T-helper 1 cell treated with Interleukin-12 subunit alpha and Interleukin-12 subunit beta and Interleukin-4 antibody, amounts not matched to agents 30 μg/mL and 1 μg/mL, for 36 hours (primary cell): Measurements from ENCODE around the gene GFPT2.
A peak's percentile ranks its signal among the peaks of the same experiment; 100 is the strongest.

Source experiments
- H3K27ac Mint-ChIP-seq: one replicate; pipeline ENCODE4 v1.8.0; 2021; ENCODE audit warnings: mild to moderate bottlenecking, mixed read lengths
- H3K27me3 Mint-ChIP-seq: one replicate; pipeline ENCODE4 v1.8.0; 2021; ENCODE audit warnings: low read depth, mixed read lengths
- H3K36me3 Mint-ChIP-seq: one replicate; pipeline ENCODE4 v1.8.0; 2021; ENCODE audit warnings: low read depth, mixed read lengths
- H3K4me1 Mint-ChIP-seq: one replicate; pipeline ENCODE4 v1.8.0; 2021; ENCODE audit warnings: low read depth, mixed read lengths
- H3K4me3 Mint-ChIP-seq: one replicate; pipeline ENCODE4 v1.8.0; 2021; ENCODE audit warnings: mild to moderate bottlenecking, moderate library complexity, mixed read lengths
- H3K9me3 Mint-ChIP-seq: one replicate; pipeline ENCODE4 v1.8.0; 2021; ENCODE audit warnings: mixed read lengths

The GFPT2 gene

DNA sequence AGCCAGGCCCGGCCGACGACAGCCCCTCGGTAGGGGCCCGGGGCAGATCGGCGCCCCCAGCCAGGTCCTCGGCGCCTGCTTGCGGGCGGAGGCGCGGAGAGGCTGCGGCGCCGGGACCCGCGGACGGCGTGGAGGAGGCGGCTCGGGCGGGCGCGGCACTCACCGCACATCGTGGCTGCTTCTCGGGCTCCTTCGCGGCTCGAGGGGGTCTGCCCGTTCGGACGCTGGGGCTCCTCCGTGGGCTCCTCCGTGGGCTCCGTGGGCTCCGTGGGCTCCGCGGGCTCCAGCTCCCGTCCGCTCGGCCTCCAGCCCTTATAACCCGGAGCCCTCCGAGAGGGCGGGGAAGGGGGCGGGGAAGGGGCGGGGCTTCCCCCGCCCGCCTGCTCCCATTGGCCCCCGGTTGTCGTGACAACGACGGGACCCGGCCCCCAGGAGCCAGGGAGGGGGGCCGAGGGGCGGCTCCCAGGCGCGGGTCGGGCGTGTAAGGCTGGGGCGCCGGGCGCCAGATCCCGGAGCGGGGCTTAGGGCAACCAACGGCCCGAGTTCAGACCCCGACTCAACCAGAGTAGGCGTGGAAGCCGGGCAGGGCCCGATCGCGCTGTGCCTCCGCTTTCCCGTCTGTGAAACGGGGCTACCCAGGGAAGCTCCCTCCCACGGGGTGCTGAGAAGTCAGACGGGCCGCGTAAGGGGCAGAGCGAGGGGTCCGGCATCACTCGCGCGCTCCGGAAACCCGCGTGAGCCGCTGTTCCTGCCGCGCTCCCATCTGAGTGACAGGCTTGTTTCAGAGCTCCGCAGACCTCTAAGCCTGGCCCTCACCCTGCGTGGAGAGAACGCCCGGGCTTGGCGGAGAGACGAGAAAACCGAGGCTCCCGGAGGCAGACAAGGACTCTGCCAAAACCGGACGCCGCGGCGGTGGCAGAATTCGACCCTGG lies at the start of gene GFPT2:
TSS of gene GFPT2 (minus strand) at position 289 of the 932 bp plus-strand sequence. CDS start at position 170, 119 bp downstream.
- H3K9me3 Mint-ChIP-seq: no peaks in the 10 kb centered on the region
- H3K27me3 Mint-ChIP-seq: peaks cover 59% of the 10 kb centered on the region
- H3K4me1 Mint-ChIP-seq: no peaks in the 10 kb centered on the region
- no peaks in the 10 kb centered on the region for H3K36me3 Mint-ChIP-seq
- no peak within 1 kb of the TSS for H3K27ac Mint-ChIP-seq
- H3K4me3 Mint-ChIP-seq: peak within 1 kb of the TSS; percentile 67

DNA sequence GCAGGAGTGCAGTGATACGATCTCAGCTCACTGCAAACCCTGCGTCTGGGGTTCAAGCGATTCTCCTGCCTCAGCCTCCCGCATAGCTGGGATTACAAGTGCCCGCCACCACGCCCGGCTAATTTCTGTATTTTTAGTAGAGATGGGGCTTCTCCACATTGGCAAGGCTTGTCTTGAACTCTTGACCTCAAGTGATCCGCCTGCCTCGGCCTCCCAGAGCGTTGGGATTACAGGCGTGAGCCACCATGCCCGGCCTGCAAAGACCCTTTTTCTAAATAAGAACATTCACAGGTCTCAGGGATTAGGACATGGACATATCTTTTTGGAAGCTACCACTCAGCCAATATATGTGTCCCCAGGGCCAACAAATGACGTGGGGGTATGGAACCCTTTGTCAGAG lies 49.6 kb upstream of the GFPT2 start:
- Mint-ChIP-seq H3K27me3 (no peaks in the 10 kb centered on the region), H3K4me3 (no peak overlapping the region), H3K4me1 (no peaks in the 10 kb centered on the region), H3K9me3 (no peaks in the 10 kb centered on the region), H3K36me3 (no peaks in the 10 kb centered on the region), H3K27ac (no peak overlapping the region)

- H3K4me1 Mint-ChIP-seq: no peaks in the 10 kb centered on the region
- H3K27ac Mint-ChIP-seq: no peak overlapping the region
- no peaks in the 10 kb centered on the region for H3K9me3 Mint-ChIP-seq
- no peak overlapping the region for H3K4me3 Mint-ChIP-seq
- H3K27me3 Mint-ChIP-seq: no peaks in the 10 kb centered on the region
- no peaks in the 10 kb centered on the region for H3K36me3 Mint-ChIP-seq
These were observed 48.2 kb upstream of the GFPT2 start for GRCh38 chr5:180401229-180401907.

GRCh38 chr5:180400416-180400815 lies 47.3 kb upstream of the GFPT2 start:
- Mint-ChIP-seq H3K27me3 (no peaks in the 10 kb centered on the region), H3K4me1 (no peaks in the 10 kb centered on the region), H3K4me3 (no peak overlapping the region)

GRCh38 chr5:180399401-180400215 lies 46.5 kb upstream of the GFPT2 start:
- Mint-ChIP-seq H3K9me3 (no peaks in the 10 kb centered on the region), H3K27me3 (no peaks in the 10 kb centered on the region), H3K4me1 (no peaks in the 10 kb centered on the region), H3K36me3 (no peaks in the 10 kb centered on the region), H3K27ac (no peak overlapping the region), H3K4me3 (no peak overlapping the region)

More at GRCh38 chr5:180400416-180400815, 47.3 kb upstream of the GFPT2 start:
- H3K9me3 Mint-ChIP-seq: no peaks in the 10 kb centered on the region
- H3K27ac Mint-ChIP-seq: no peak overlapping the region
- no peaks in the 10 kb centered on the region for H3K36me3 Mint-ChIP-seq

GRCh38 chr5:180396926-180397325 lies 43.8 kb upstream of the GFPT2 start:
- no peaks in the 10 kb centered on the region for H3K9me3 Mint-ChIP-seq
- no peaks in the 10 kb centered on the region for H3K36me3 Mint-ChIP-seq
- no peak overlapping the region for H3K4me3 Mint-ChIP-seq
- H3K4me1 Mint-ChIP-seq: no peaks in the 10 kb centered on the region
- no peaks in the 10 kb centered on the region for H3K27me3 Mint-ChIP-seq
- no peak overlapping the region for H3K27ac Mint-ChIP-seq

DNA sequence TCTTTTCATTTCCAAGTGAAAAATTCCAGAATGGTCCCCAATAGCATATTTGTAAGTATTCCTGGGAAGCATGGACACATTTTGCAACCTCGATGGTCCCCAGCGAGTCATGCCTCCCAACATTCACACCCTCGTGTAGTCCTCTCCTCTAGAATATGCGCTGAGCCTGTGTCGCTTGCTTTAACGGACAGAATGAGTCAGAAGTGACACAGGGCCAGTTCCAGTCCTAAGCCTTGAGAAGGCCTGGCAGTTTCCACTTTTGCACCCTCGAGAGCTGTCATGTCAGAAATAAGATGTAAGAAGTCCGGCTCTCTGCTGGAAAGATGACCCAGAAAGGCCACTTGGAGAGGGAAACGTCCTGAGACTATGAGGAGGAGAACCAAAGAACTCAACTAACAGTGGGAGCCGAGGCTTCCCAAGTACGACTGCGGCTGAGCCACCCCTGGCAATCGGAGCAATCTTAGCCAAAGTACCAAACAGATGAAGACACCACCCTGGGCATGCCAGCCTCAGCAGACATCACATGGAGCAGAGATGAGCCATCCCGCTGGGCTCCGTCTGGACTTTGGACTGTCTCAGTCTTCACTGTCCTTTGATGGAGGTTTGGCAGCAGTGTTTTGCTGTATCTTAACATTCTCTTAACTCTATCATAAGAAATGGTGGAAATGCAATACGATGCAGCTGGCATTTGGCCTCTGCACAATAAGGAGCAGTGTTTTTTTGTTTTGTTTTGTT lies 42.6 kb upstream of the GFPT2 start:
- Mint-ChIP-seq H3K9me3 (no peaks in the 10 kb centered on the region), H3K27me3 (no peaks in the 10 kb centered on the region), H3K4me3 (no peak overlapping the region), H3K4me1 (no peaks in the 10 kb centered on the region), H3K36me3 (no peaks in the 10 kb centered on the region), H3K27ac (no peak overlapping the region)

GRCh38 chr5:180394031-180394636 lies 41.0 kb upstream of the GFPT2 start:
- no peak overlapping the region for H3K27ac Mint-ChIP-seq
- H3K36me3 Mint-ChIP-seq: no peaks in the 10 kb centered on the region
- no peaks in the 10 kb centered on the region for H3K4me1 Mint-ChIP-seq
- H3K4me3 Mint-ChIP-seq: no peak overlapping the region
- no peaks in the 10 kb centered on the region for H3K27me3 Mint-ChIP-seq
- H3K9me3 Mint-ChIP-seq: no peaks in the 10 kb centered on the region

DNA sequence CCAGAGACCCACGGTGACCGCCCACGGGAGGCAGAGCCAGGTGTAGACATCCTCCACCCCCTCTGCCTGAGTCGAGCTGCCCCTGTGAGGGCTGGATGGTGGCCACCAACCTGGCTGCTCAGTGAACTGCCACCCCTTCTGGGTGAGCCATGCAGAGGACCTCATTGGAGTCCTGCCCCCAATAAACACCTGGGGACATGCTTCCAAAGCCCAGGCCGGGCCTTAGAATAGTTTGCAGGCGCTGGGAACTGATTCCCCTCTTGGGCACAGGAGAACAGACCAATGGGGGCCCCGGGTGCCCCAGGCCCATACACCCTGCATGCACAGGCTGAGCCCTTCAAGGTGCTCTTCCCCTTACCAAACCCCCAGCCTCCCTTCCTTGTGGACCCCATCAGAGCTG lies 38.1 kb upstream of the GFPT2 start:
- Mint-ChIP-seq H3K27me3 (no peaks in the 10 kb centered on the region), H3K4me1 (no peaks in the 10 kb centered on the region), H3K4me3 (no peak overlapping the region), H3K27ac (no peak overlapping the region), H3K9me3 (no peaks in the 10 kb centered on the region), H3K36me3 (no peaks in the 10 kb centered on the region)

DNA sequence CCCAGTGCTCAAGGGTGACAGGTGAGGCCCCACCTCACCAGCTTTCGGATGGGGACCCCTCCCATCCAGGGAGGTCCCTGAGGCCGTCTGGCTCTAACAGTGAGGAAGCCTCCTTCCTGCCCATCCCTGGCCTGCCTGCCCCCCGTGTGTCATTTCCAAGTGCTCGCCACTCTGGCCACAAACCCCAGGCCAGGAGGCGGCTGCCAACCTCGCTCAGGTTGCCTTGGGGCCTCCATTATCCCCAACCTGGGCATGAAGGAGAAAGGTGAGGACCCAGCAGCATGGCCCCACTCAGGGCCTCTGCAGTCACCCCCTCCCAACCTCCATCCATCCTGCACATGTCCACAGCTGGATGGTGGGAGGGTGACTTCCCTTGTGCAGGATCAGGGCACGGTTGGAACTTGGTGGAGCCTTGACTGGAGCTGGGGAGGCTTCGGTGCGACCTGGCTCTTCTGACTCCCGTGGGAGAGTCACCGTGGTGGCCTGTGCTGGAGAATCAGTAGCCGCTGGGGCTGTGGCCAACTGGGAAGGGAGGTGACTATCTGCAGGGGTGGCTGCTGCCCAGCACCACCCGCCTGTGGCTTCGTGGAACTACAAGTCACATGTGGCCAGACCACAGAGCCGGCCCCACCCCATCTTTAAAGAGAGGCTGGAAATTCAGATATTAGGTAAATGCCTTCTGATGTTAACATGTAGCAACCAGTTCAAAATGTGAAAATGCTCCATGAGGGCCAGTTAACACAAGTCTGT lies 37.5 kb upstream of the GFPT2 start:
- Mint-ChIP-seq H3K27me3 (no peaks in the 10 kb centered on the region), H3K4me3 (no peak overlapping the region), H3K9me3 (no peaks in the 10 kb centered on the region), H3K27ac (no peak overlapping the region), H3K36me3 (no peaks in the 10 kb centered on the region), H3K4me1 (no peaks in the 10 kb centered on the region)

- no peaks in the 10 kb centered on the region for H3K9me3 Mint-ChIP-seq
- H3K36me3 Mint-ChIP-seq: no peaks in the 10 kb centered on the region
- H3K27ac Mint-ChIP-seq: no peak overlapping the region
- H3K4me1 Mint-ChIP-seq: no peaks in the 10 kb centered on the region
- H3K27me3 Mint-ChIP-seq: no peaks in the 10 kb centered on the region
- H3K4me3 Mint-ChIP-seq: no peak overlapping the region
These were observed 36.3 kb upstream of the GFPT2 start for GRCh38 chr5:180389252-180390101.

DNA sequence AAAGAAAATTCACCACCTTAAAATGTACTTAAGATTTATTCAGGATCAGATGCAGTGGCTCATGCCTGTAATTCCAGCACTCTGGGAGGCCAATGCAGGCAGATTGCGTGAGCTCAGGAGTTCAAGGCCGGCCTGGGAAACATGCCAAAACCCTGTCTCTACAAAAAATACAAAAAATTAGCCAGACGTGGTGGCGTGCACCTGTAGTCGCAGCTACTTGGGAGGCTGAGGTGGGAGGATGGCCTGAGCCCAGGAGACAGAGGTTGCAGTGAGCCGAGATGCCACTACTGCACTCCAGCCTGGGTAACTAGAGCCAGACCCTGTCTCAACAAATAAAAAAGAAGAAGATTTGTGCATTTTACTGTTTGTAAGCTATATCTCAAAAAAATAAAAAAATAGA lies 34.7 kb upstream of the GFPT2 start:
- Mint-ChIP-seq H3K4me1 (no peaks in the 10 kb centered on the region), H3K27ac (no peak overlapping the region), H3K4me3 (no peak overlapping the region), H3K27me3 (no peaks in the 10 kb centered on the region), H3K36me3 (no peaks in the 10 kb centered on the region), H3K9me3 (no peaks in the 10 kb centered on the region)
